K562 (cell line): ENCODE measurements around the gene NTRK1. TPM values are rescaled to one million over a fixed set of nuclear protein-coding genes. Genes with fewer than 3 reads are reported as not detected.

Experiments used
- ATAC-seq: fragments of 200-7000 bp; cut with Tn5 transposase; 3 replicates; pipeline ENCODE4 v1.9.1; 2020; ENCODE audit warnings: moderate library complexity
- BruUV-seq: library from RNA; stranded (reverse); fragments of 400-500 nt; replicated peaks from 2 replicates; lab custom pipeline; 2021; lab: Mats Ljungman, UMichigan
- CTCF ChIA-PET: fragments of 300-600 bp; formaldehyde crosslinking; extraction: SDS; loops from one replicate; lab custom pipeline; 2021; ENCODE audit warnings: low intra/inter-chr PET ratio; lab: Yijun Ruan, JAX
- POLR2A ChIA-PET: fragments of 300-600, 350-650 bp; sonication (Branson Sonifier 250); formaldehyde crosslinking; extraction: SDS; loops from one replicate; lab custom pipeline; 2021; ENCODE audit warnings: antibody characterized with exemption, inconsistent platforms; lab: Yijun Ruan, JAX
- DNase-seq, 4 experiments: peaks; one replicate each; pipeline versions ENCODE4 v3.0.0 to v3.0.0-alpha.2; 2011 to 2018; ENCODE audit warnings: low spot score in 3 of 4, mixed read lengths in 3 of 4; ENCODE audit errors: extremely low read depth in 1 of 4
- FAIRE-seq: peaks from 2 replicates; lab custom pipeline; 2011; peaks lifted over from hg19 to GRCh38; lab: Jason Lieb, UNC
- H2AFZ ChIP-seq: 2 replicates; pipeline ENCODE4 v1.6.0; 2011; ENCODE audit warnings: low read depth, low read length, control low read depth, inconsistent platforms
- H3K27ac ChIP-seq: fragments of 200-600 bp; 3 replicates; pipeline ENCODE4 v1.8.0; 2011; ENCODE audit warnings: low read depth, mild to moderate bottlenecking, control low read depth, inconsistent platforms, low read length, moderate library complexity, mixed read lengths; ENCODE audit errors: extremely low read depth
- H3K27me3 ChIP-seq, 2 experiments: fragments of 300-600 bp in 1 of 2; 2 replicates in 1 of 2; 3 replicates in 1 of 2; pipeline versions ENCODE4 v1.6.0 to v1.8.0; 2011; ENCODE audit warnings: inconsistent platforms in 2 of 2, low read length in 2 of 2, mild to moderate bottlenecking in 1 of 2, mixed read lengths in 1 of 2, moderate library complexity in 1 of 2; ENCODE audit not compliant: control insufficient read depth in 2 of 2, insufficient read depth in 2 of 2
- H3K36me3 ChIP-seq: fragments of 300-600 bp; 3 replicates; pipeline ENCODE4 v1.8.0; 2011; ENCODE audit warnings: mild to moderate bottlenecking, low read length, inconsistent platforms; ENCODE audit not compliant: control insufficient read depth, insufficient read depth
- H3K4me1 ChIP-seq, 2 experiments: fragments of 200-600 bp in 1 of 2; replicated peaks in 1 of 2; 2 replicates in 1 of 2; 3 replicates in 1 of 2; pipeline versions ENCODE4 v1.5.1 to v1.8.0; 2011; ENCODE audit warnings: inconsistent platforms in 2 of 2, low read length in 2 of 2, mild to moderate bottlenecking in 1 of 2, mixed read lengths in 1 of 2, moderate library complexity in 1 of 2; ENCODE audit not compliant: control insufficient read depth in 2 of 2, insufficient read depth in 2 of 2
- H3K4me2 ChIP-seq: 2 replicates; pipeline ENCODE4 v1.6.1; 2011; ENCODE audit warnings: low read length, control low read depth, inconsistent platforms, mixed read lengths; ENCODE audit not compliant: insufficient read depth
- H3K4me3 ChIP-seq: fragments of 200-600 bp; sonication (generic), shearing (Covaris generic); 2 replicates; pipeline ENCODE4 v1.5.1; 2016; ENCODE audit warnings: control low read depth, inconsistent platforms
- H3K79me2 ChIP-seq: fragments of 200-600 bp; 3 replicates; pipeline ENCODE4 v1.8.0; 2011; ENCODE audit warnings: low read length, inconsistent platforms; ENCODE audit not compliant: control insufficient read depth, insufficient read depth
- H3K9ac ChIP-seq, 2 experiments: 2 replicates each; pipeline versions ENCODE4 v1.6.0 to v1.6.1; 2011; ENCODE audit warnings: low read depth in 2 of 2, low read length in 2 of 2, control low read depth in 1 of 2, inconsistent platforms in 1 of 2, mild to moderate bottlenecking in 1 of 2, mixed read lengths in 1 of 2; ENCODE audit not compliant: insufficient read depth in 1 of 2
- H3K9me1 ChIP-seq: one replicate; pipeline ENCODE4 v1.6.0; 2011; ENCODE audit warnings: inconsistent platforms, mild to moderate bottlenecking, low read length, moderate library complexity; ENCODE audit not compliant: control insufficient read depth, insufficient read depth
- H3K9me3 ChIP-seq: replicated peaks from 2 replicates; pipeline ENCODE4 v1.5.1; 2011; ENCODE audit warnings: low read depth, low read length, inconsistent platforms; ENCODE audit not compliant: control insufficient read depth, insufficient read depth
- H4K20me1 ChIP-seq: replicated peaks from 2 replicates; pipeline ENCODE4 v1.6.1; 2011; ENCODE audit warnings: low read length, inconsistent platforms, mixed read lengths; ENCODE audit not compliant: control insufficient read depth, insufficient read depth
- BMI1 ChIP-seq: fragments of 150-350 bp; IDR thresholded peaks from 2 replicates; pipeline ENCODE4 v1.6.1; 2014; ENCODE audit warnings: low read length
- CBX1 ChIP-seq: sonication (generic); IDR thresholded peaks from 2 replicates; pipeline ENCODE4 v1.6.1; 2016; ENCODE audit warnings: antibody characterized with exemption, low read depth, mild to moderate bottlenecking
- HDAC6 ChIP-seq: IDR thresholded peaks from 2 replicates; pipeline ENCODE4 v1.6.1; 2012; ENCODE audit warnings: low read depth, mild to moderate bottlenecking, control low read depth, inconsistent platforms, low read length, moderate library complexity
- NCOA2 ChIP-seq, 2 experiments: fragments of 450-650 bp; IDR thresholded peaks; 2 replicates each; pipeline ENCODE4 v1.6.1; 2018; ENCODE audit warnings: mild to moderate bottlenecking in 2 of 2, moderate library complexity in 1 of 2; ENCODE audit not compliant: partially characterized antibody in 2 of 2
- SAFB ChIP-seq: fragments of 200-400 bp; formaldehyde crosslinking; IDR thresholded peaks from 2 replicates; pipeline ENCODE4 v1.6.1; 2017; ENCODE audit warnings: low read depth, low read length, borderline replicate concordance
- SIN3B ChIP-seq: fragments of 450-650 bp; IDR thresholded peaks from 2 replicates; pipeline ENCODE4 v1.6.1; 2017; ENCODE audit warnings: low read depth, mild to moderate bottlenecking, moderate library complexity
- ZBTB33 ChIP-seq: sonication (generic); formaldehyde crosslinking; IDR thresholded peaks from 2 replicates; pipeline ENCODE4 v1.8.1; 2023; ENCODE audit warnings: mild to moderate bottlenecking, missing genetic modification reagents
- ZNF696 ChIP-seq: fragments of 250-450 bp; sonication (Bioruptor Pico); conservative IDR thresholded peaks from 2 replicates; pipeline ENCODE4 v1.4.0; 2020; ENCODE audit warnings: mild to moderate bottlenecking, moderate library complexity
- WGBS: fragments of 100-300 bp; shearing (Covaris generic); methylation state at CpG from one replicate; pipeline ENCODE4 v1.1.6; 2016; ENCODE audit warnings: low coverage, mixed read lengths; ENCODE audit not compliant: insufficient coverage; ENCODE audit errors: missing lambda C conversion rate; 5-methylcytosine and 5-hydroxymethylcytosine counted together
- in situ Hi-C: fragments of 300-500 bp; cut with MboI; formaldehyde crosslinking; loops from 4 replicates; pipeline ENCODE4 v1.15.0; 2018; ENCODE audit warnings: inconsistent platforms, mixed read lengths
- intact Hi-C: fragments of 100-400 bp; cut with micrococcal nuclease; formaldehyde crosslinking; loops from 2 replicates; pipeline ENCODE4 v1.14.2; 2022
- polyA plus RNA-seq, 8 experiments: library from polyadenylated mRNA; depleted of rRNA in 4 of 8; stranded (reverse) in 5 of 8; unstranded in 3 of 8; fragments of >200 nt; fragmentation: Nextera tagmentation in 2 of 8; fragmentation: Illumina TruSeq in 1 of 8; extraction: Ambion mirVana in 2 of 8; extraction: Trizol in 1 of 8; gene quantifications; 2 replicates each; pipeline versions ENCODE4 v1.2.1 to v1.2.3, GENCODE V29; 2011 to 2014; ENCODE audit warnings: inconsistent platforms in 1 of 8, missing spikeins in 1 of 8
- total RNA-seq, 7 experiments: library from RNA; depleted of rRNA in 6 of 7; stranded (reverse); fragments of >200 nt in 6 of 7; fragmentation: Illumina TruSeq in 2 of 7; extraction: Trizol in 2 of 7; gene quantifications; 2 replicates each; pipeline versions ENCODE4 v1.2.1 to v1.2.3, GENCODE V29; 2011 to 2021; ENCODE audit warnings: low replicate concordance in 1 of 7
- TF ChIP-seq, protein P1 (sequence below): IDR thresholded peaks from 2 replicates; pipeline ENCODE4 v1.6.1; 2012; ENCODE audit warnings: low read depth, low read length, improper control_type of control experiment, borderline replicate concordance
- TF ChIP-seq, protein P2 (sequence below), 2 experiments: IDR thresholded peaks; 2 replicates each; pipeline ENCODE4 v1.6.1; 2011; ENCODE audit warnings: borderline replicate concordance in 1 of 2, control low read depth in 1 of 2, low read depth in 1 of 2, low read length in 1 of 2, mild to moderate bottlenecking in 1 of 2, mixed read lengths in 1 of 2, moderate library complexity in 1 of 2; ENCODE audit not compliant: insufficient read depth in 1 of 2, insufficient read length in 1 of 2, poor library complexity in 1 of 2, severe bottlenecking in 1 of 2; ENCODE audit errors: extremely low read depth in 1 of 2

The NTRK1 gene
- total and polyA plus RNA-seq, 9 of the 15 experiments (the other 6 are each of a cell fraction or from before 2014, with no cell fraction given) = 0.46 to 30.0 (median 7.9) TPM

DNA sequence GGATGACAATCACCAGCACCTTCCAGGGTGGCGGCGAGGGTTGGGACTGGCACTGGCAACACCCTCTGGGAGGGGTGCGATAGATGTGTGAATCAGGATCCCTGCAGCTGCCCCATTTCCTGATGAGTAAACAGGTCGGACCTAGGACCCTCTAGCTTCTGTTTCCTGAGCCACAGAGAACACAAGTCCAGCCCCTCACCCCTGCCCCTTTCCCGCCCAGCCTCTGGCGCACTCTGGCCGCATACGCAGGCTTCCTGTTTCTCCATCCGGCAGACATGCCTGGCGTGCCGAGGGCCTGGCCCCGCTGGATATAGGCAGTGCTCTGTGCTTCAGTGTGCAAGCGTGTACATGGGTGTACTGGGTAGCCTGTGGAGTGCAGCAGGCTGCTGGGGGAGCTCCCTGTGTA, 37.5 kb downstream of the NTRK1 start:
- ATAC-seq = no peak
- Histone ChIP-seq H3K27ac (no peak overlapping the region), H3K36me3 (no peaks in the 10 kb centered on the region), H3K4me1 (peaks cover 36 to 56% of the 10 kb centered on the region in 2 experiments), H3K27me3 (no peaks in the 10 kb centered on the region), H2AFZ (0 out of 2 replicates have a peak overlapping the region, but pooled peaks have one; percentile 57), H3K4me3 (no peak overlapping the region), H3K9ac (no peak overlapping the region), H4K20me1 (no peaks in the 10 kb centered on the region), H3K4me2 (no peak overlapping the region), H3K79me2 (no peaks in the 10 kb centered on the region), H3K9me1 (no peaks in the 10 kb centered on the region)
- intact Hi-C loops = no loop called here
- 59% methylated on average over 13 of the region's 13 CpGs for WGBS
- POLR2A ChIA-PET = interaction anchor here (0.5 kb wide), 1 partner anchor 15 kb away, joined by 3 read pairs; no protein-coding TSS in a partner anchor
- no peak for DNase-seq
- BruUV-seq = no TSS peak
- TF ChIP-seq, protein P1, sequence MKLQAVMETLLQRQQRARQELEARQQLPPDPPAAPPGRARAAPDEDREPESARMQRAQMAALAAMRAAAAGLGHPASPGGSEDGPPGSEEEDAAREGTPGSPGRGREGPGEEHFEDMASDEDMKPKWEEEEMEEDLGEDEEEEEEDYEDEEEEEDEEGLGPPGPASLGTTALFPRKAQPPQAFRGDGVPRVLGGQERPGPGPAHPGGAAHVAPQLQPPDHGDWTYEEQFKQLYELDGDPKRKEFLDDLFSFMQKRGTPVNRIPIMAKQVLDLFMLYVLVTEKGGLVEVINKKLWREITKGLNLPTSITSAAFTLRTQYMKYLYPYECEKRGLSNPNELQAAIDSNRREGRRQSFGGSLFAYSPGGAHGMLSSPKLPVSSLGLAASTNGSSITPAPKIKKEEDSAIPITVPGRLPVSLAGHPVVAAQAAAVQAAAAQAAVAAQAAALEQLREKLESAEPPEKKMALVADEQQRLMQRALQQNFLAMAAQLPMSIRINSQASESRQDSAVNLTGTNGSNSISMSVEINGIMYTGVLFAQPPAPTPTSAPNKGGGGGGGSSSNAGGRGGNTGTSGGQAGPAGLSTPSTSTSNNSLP = no peak
- TF ChIP-seq NCOA2 (IDR thresholded peaks at IDR 0.05; ENCODE audit: partially characterized antibody in 2 of 2) (no peak), ZBTB33 (CRISPR knock-in tag) (peak; percentile 63; the same call in 1 of the 2 replicates), HDAC6 (no peak), ZNF696 (CRISPR knock-in tag) (no peak), BMI1 (no peak), SIN3B (no peak), SAFB (no peak), CBX1 (no peak)
- TF ChIP-seq, protein P2, sequence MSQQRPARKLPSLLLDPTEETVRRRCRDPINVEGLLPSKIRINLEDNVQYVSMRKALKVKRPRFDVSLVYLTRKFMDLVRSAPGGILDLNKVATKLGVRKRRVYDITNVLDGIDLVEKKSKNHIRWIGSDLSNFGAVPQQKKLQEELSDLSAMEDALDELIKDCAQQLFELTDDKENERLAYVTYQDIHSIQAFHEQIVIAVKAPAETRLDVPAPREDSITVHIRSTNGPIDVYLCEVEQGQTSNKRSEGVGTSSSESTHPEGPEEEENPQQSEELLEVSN (IDR thresholded peaks at IDR 0.05; ENCODE audit: borderline replicate concordance in 1 of 2, extremely low read depth in 1 of 2, insufficient read depth in 1 of 2, insufficient read length in 1 of 2, low read depth in 1 of 2, low read length in 1 of 2, poor library complexity in 1 of 2, severe bottlenecking in 1 of 2) = peak in 1 of 2 experiments; percentile 36
- TF ChIP-seq, all 486 proteins: peak for 2
- FAIRE-seq = no peak
- CTCF ChIA-PET = no interaction called here
- H3K9me3 ChIP-seq = no peaks in the 10 kb centered on the region
- in situ Hi-C loops = no loop called here
